Glomerular endothelial cell (primary cell): ENCODE data around the gene QTRT2. TPM values are rescaled to one million over a fixed set of nuclear protein-coding genes. Genes with fewer than 3 reads are reported as not detected.

Experiments
- DNase-seq: peaks from one replicate; pipeline ENCODE4 v3.0.0-alpha.2; 2011; ENCODE audit warnings: low read depth, low spot score; ENCODE audit errors: extremely low read depth
- total RNA-seq: library from RNA; depleted of rRNA; stranded (reverse); fragments of >200 nt; gene quantifications from 2 replicates; pipeline ENCODE4 v1.2.3, GENCODE V29; 2015

Gene QTRT2
- total RNA-seq: 13.3 and 21.0 TPM in 2 replicates

DNA sequence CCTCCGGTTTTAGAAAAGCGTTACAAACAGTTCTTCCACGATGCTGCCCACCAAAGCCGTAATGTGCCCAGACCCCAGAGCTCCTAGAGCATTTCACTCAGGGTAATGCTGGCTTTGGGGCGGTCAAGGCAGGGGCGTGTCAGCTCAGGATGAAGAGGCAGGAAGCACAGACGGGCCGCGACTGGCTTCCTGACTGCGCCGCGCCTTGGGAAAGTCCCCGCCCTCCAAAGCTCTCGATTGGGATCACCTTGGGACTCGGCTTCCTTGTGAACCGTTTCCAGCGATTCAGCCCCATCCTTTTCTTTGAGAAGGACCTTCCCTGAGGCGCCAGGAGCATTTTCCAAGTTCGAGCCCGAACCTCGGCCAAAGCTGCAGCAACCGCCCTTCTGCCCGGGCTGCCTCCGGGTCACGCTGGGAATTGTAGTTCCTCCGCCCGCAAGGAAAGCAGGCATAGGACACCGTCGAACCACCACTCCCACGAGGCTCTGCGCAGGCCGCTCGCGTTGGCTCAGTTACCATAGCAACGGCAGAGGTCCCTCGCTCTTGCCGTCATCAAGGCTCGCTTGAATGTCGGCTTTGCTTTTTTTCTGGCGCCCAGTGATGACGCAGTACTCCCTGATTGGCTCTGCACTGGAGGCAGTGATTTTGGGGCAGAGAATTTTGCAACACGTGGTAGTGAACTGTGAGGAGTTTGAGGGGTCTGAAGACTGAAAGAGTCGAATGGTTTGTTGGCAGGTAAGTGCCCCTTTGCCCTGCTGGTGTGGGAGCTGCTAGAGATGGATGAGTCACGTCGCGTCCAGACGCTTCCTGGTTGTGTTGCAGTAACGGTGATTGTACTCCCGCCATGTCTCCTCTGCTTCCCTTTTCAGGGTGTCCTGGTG, at the start of gene QTRT2, which contains the start of gene CCDC191:
Gene QTRT2, plus strand, starts transcription at position 608 of the 881 bp plus-strand sequence. CDS start 8,521 bp downstream, outside the sequence.
Gene CCDC191, minus strand, starts transcription at position 397 of the 881 bp plus-strand sequence. Its CDS starts 60 bp downstream, at position 337.
- DNase-seq: peak; percentile 95

DNA sequence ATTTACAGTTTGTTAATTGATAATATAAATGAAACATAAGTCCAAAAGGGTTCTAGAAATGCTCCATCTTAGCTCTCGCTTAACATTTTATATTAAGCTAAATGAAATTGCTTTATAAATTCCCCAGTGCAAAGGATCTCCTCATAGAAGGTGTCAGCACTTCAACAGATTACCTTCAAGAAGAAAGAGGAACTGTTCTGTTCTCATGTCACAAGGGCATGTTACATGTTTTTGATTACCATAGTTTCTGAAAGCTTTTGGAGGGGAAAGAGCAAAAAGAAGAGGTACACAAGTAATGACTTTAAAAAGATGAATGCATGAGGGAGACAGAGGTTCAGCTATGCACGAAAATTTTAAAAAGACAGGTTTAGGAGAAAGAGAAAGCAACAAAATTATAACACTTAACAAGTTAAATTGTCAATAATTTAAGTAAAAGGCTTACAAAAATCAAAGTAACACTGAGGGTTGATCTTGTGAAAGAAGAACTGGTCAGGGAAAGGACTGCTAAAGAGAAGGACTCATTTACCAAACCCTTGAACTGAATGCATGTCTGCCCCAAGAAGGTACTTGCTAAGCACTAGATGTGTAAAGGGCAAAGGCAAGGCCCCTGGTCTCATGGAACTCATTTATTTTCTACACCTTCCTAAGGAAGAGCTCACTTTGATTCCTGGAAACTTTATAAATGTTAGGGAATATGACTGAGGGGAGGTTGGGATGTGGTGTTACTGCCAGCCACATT, 45.3 kb upstream of the QTRT2 start:
- DNase-seq: no peak

GRCh38 chr3:114014211-114014610, 42.3 kb upstream of the QTRT2 start:
- DNase-seq: no peak

DNA sequence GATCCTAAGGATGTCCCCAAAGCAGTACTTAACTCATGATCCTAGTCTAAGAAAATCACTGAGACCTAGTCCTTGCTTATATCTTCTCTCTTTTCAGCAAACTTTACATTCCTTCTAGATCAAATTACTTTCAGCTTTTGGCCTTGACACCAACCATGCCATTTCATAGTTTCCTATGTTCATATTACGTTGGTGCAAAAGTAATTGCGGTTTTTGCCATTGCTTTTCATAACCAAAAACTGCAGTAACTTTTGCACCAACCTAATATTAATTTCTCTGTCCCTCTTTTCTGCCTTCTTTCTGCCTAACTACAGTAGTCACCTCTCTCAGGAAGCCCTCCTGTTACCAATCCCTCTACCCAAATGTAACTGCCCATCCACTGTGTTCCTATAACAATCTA, 37.1 kb upstream of the QTRT2 start:
- no peak for DNase-seq

GRCh38 chr3:114020907-114021306, 35.6 kb upstream of the QTRT2 start:
- no peak for DNase-seq

- DNase-seq: no peak
Observed at GRCh38 chr3:114022145-114022802, 34.3 kb upstream of the QTRT2 start.

GRCh38 chr3:114025451-114025850, 31.1 kb upstream of the QTRT2 start:
- DNase-seq: no peak

- DNase-seq: no peak
Observed at GRCh38 chr3:114026331-114026730, 30.2 kb upstream of the QTRT2 start.

GRCh38 chr3:114033721-114034120, 22.8 kb upstream of the QTRT2 start:
- DNase-seq: no peak

DNA sequence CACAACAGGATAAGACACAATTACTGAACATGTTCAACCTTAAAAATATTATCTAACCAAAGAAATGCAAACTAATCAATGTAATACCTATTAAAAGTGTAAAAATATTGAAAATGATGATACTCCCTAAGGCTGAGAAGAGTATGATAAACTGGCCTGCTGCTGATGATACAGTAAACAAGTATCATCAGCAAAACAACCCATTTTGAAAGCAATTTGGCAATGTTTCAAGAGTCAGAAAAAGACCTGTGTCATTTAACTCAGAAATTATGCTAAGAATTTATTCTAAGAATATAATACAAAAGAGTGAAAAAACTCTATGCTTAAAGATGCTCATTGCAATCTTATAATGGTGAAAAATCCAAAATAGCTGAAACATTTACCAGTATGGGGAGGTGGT, 22.3 kb upstream of the QTRT2 start:
- DNase-seq: no peak

- no peak for DNase-seq
Observed at GRCh38 chr3:114034787-114035545, 21.6 kb upstream of the QTRT2 start.

DNA sequence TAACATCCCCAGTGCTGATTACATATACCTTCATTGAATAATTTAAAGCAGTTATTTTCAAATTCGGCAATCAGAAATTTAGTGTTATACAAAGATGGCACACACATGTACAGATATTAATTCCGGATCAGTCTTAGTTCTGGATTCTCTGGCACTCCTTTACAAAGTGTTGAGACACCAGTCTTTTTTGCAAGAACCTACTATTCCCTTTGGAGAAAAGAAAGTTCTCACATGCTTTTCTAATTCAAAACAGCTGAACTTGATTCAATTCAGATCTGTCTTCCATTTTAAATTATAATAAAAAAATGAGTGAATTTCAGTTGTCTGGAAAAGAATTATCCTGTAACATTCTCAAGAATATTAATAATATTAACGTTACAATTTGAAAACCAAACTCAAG, 20.6 kb upstream of the QTRT2 start:
- no peak for DNase-seq

- DNase-seq: no peak
Observed at GRCh38 chr3:114043205-114043604, 13.3 kb upstream of the QTRT2 start.

- DNase-seq: no peak
Observed at GRCh38 chr3:114052216-114052615, 4.3 kb upstream of the QTRT2 start.

DNA sequence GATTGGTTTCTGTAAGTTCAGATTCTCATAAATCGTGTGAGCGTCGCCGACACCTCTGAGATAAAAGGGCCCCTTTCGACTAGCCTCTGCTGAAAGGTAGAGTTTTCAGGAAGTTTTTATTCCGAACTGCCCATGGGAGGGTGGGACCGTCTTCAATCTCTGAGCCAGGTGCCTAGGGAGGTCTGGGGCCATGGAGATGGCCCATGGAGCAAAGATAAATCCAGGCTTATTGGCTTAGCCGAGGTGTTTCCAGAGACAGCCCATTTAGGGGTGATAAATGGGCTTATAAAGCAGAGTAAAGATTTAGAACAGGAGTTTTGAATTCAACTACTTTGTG, 442 bp downstream of the QTRT2 start:
- DNase-seq: no peak

- no peak for DNase-seq
Observed at GRCh38 chr3:114058646-114059045, 2.1 kb downstream of the QTRT2 start.

- DNase-seq: no peak
Observed at GRCh38 chr3:114060906-114061655, 4.5 kb downstream of the QTRT2 start.

DNA sequence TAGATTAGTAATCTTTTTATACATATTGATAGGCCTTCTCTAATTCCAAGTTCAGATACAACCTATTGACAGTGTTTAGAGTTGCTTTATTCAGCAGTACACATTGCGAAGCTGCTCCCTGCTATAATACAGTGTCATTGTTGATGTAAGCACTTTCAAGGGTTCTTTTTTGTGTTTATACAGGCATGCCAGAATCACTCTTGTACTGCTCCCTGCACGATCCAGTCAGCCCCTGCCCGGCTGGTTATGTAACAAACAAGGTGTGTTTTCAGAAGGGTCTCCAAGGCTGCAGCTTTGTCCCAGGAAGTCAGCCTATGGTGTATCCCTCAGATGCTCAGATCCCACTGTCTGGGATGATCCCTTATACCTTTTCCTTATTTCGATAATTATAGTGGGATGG, 11.3 kb downstream of the QTRT2 start:
- no peak for DNase-seq

GRCh38 chr3:114068336-114068735, 11.8 kb downstream of the QTRT2 start:
- DNase-seq: no peak

DNA sequence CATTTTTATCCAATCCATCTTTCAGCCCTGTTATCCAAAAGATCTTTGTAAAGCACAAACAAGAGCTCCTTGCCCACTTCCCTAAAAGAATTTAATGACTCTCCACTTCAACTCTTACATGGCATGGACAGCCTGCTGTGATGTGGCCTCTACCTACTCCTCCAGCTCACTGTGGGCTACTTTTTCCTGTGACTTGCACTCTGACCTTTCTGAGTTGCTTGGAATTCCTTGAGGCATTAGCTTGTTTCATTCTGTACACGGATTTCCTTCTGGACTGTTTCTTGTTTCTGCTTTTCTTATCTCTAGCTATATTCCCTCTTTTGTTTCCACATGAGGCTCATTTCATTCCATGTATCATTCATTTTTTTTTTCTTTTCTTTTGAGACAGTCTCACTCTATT, 15.2 kb downstream of the QTRT2 start:
- no peak for DNase-seq
